Duodenal mucosa (tissue), 2 donors: ENCODE data around the gene TBX6.

Experiments
- H3K27ac ChIP-seq: one replicate; pipeline ENCODE4 v1.7.0; 2013; ENCODE audit warnings: low read depth, low read length
- H3K27me3 ChIP-seq, 2 donors: one replicate each; pipeline ENCODE4 v1.7.0; 2013; ENCODE audit warnings: low read length in 2 of 2, control low read depth in 1 of 2; ENCODE audit not compliant: insufficient read depth in 2 of 2, control insufficient read depth in 1 of 2
- H3K36me3 ChIP-seq, 2 donors: one replicate each; pipeline ENCODE4 v1.7.0; 2013; ENCODE audit warnings: low read length in 2 of 2, control low read depth in 1 of 2; ENCODE audit not compliant: insufficient read depth in 2 of 2, control insufficient read depth in 1 of 2
- H3K4me1 ChIP-seq, 2 donors: one replicate each; pipeline ENCODE4 v1.7.0; 2013; ENCODE audit warnings: low read length in 2 of 2, control low read depth in 1 of 2; ENCODE audit not compliant: insufficient read depth in 2 of 2, control insufficient read depth in 1 of 2
- H3K4me3 ChIP-seq, 2 donors: one replicate each; pipeline ENCODE4 v1.7.0; 2013; ENCODE audit warnings: low read length in 2 of 2, low read depth in 1 of 2
- H3K9ac ChIP-seq, 2 donors: one replicate each; pipeline ENCODE4 v1.7.0; 2013; ENCODE audit warnings: low read length in 2 of 2, low read depth in 1 of 2
- H3K9me3 ChIP-seq, 2 donors: one replicate each; pipeline ENCODE4 v1.7.0; 2013; ENCODE audit warnings: low read length in 2 of 2, control low read depth in 1 of 2; ENCODE audit not compliant: control insufficient read depth in 1 of 2

TBX6 gene

DNA sequence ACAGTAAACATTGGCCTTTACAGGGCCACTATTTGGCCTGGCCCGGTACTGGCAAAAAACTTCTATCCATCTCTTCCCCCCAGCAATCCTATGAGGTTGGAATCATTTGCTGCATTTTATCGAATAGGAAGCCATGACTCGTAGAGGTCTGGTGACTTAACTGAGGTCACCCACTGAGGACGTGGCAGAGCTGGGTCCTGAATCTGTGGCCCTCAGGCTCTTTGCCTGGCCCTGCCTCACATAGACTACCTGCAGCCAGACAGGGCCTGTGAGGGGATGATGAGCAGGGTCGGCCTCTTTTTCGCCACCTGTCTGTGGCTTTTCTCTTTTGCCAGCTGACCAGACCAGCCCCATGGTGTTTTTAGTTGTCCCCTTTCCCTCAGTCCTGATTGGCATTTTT, 14.1 kb downstream of the TBX6 start:
- Histone ChIP-seq H3K36me3 (peaks cover 16 to 45% of the 10 kb centered on the region in 2 donors), H3K9me3 (no peaks in the 10 kb centered on the region), H3K4me1 (peaks cover 26 to 29% of the 10 kb centered on the region in 2 donors), H3K27me3 (no peaks in the 10 kb centered on the region), H3K4me3 (peak overlapping the region; percentile 76 to 94), H3K9ac (peak overlapping the region; percentile 38 to 86), H3K27ac (no peak overlapping the region)

GRCh38 chr16:30076276-30076791, 15.4 kb downstream of the TBX6 start:
- Histone ChIP-seq H3K27me3 (no peaks in the 10 kb centered on the region), H3K27ac (peak overlapping the region; percentile 83), H3K9me3 (no peaks in the 10 kb centered on the region), H3K9ac (peak overlapping the region; percentile 86 to 94), H3K4me1 (peaks cover 26 to 29% of the 10 kb centered on the region in 2 donors), H3K36me3 (peaks cover 16 to 47% of the 10 kb centered on the region in 2 donors), H3K4me3 (peak overlapping the region; percentile 76 to 94)

DNA sequence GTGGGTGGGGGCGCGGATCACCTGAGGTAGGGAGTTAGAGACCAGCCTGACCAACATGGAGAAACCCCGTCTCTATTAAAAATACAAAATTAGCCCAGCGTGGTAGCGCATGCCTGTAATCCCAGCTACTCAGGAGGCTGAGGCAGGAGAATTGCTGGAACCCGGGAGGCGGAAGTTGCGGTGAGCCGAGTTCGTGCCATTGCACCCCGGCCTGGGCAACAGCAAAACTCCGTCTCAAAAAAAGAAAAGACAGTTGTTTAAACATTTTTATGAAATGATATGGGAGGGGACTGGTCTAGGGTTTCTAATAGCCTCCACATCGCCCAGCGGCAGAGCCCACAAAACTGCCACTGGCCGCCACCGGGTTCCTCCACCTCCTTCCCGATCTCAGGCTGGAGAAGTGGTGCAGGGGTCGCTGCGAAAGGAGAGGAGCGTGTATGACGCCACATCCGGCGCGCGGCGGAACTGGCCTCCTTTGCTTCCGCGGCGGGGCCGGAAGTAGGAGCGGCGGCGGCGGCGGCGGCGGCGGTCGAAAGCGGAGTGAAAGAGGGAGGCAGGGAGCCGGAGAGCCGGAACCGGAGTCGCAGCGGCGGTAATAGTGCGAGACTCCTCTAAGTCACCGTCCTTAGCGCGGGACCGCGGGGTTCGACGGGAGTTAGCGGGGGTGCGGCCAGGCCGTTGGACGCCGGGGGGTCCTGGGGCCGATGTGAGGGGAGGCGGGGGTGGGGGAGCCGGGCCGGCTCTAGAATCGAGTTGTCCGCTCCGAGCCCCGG, 16.0 kb downstream of the TBX6 start, which contains the start of gene PPP4C:
Gene PPP4C (plus strand): TSS at position 492 of the 773 bp plus-strand sequence. CDS start 384 bp downstream, outside the sequence.
- H3K4me1 ChIP-seq: peaks cover 22 to 29% of the 10 kb centered on the region in 2 donors
- no peaks in the 10 kb centered on the region for H3K27me3 ChIP-seq
- H3K36me3 ChIP-seq: peaks cover 17 to 47% of the 10 kb centered on the region in 2 donors

GRCh38 chr16:30070490-30070889, 21.2 kb downstream of the TBX6 start:
- peaks cover 33 to 55% of the 10 kb centered on the region in 2 donors for H3K36me3 ChIP-seq
- H3K27ac ChIP-seq: no peak overlapping the region
- no peak overlapping the region for H3K4me3 ChIP-seq
- H3K9ac ChIP-seq: no peak overlapping the region
- peaks cover 22 to 27% of the 10 kb centered on the region in 2 donors for H3K4me1 ChIP-seq
- H3K27me3 ChIP-seq: no peaks in the 10 kb centered on the region
- no peaks in the 10 kb centered on the region for H3K9me3 ChIP-seq

More for the DNA sequence above, 16.0 kb downstream of the TBX6 start, which contains the start of gene PPP4C:
- Histone ChIP-seq H3K9me3 (no peaks in the 10 kb centered on the region), H3K4me3 (peak within 1 kb of the TSS; percentile 76 to 94), H3K27ac (peak within 1 kb of the TSS; percentile 83), H3K9ac (peak within 1 kb of the TSS; percentile 86 to 94)

DNA sequence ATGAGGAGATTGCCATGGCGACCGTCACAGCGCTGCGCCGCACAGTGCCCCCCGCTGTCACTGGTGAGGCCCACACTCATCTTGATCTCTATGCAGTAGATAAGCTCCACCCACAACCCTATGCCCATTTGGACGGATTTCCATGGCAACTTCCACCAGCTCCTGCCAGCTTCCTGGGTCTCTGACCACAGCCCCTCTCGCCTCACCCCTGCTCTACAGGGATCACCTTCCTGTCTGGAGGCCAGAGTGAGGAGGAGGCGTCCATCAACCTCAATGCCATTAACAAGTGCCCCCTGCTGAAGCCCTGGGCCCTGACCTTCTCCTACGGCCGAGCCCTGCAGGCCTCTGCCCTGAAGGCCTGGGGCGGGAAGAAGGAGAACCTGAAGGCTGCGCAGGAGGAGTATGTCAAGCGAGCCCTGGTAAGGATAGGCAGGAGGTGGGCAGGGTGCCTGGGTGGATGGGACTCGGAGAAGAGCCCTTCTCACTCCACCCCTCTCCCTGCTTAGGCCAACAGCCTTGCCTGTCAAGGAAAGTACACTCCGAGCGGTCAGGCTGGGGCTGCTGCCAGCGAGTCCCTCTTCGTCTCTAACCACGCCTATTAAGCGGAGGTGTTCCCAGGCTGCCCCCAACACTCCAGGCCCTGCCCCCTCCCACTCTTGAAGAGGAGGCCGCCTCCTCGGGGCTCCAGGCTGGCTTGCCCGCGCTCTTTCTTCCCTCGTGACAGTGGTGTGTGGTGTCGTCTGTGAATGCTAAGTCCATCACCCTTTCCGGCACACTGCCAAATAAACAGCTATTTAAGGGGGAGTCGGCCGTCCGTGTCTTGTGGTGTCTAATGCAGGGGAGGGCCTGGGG, 21.9 kb downstream of the TBX6 start:
- Histone ChIP-seq H3K27me3 (no peaks in the 10 kb centered on the region), H3K4me3 (no peak overlapping the region), H3K4me1 (peaks cover 22 to 27% of the 10 kb centered on the region in 2 donors), H3K36me3 (peaks cover 33 to 55% of the 10 kb centered on the region in 2 donors), H3K9ac (no peak overlapping the region), H3K9me3 (no peaks in the 10 kb centered on the region), H3K27ac (no peak overlapping the region)

DNA sequence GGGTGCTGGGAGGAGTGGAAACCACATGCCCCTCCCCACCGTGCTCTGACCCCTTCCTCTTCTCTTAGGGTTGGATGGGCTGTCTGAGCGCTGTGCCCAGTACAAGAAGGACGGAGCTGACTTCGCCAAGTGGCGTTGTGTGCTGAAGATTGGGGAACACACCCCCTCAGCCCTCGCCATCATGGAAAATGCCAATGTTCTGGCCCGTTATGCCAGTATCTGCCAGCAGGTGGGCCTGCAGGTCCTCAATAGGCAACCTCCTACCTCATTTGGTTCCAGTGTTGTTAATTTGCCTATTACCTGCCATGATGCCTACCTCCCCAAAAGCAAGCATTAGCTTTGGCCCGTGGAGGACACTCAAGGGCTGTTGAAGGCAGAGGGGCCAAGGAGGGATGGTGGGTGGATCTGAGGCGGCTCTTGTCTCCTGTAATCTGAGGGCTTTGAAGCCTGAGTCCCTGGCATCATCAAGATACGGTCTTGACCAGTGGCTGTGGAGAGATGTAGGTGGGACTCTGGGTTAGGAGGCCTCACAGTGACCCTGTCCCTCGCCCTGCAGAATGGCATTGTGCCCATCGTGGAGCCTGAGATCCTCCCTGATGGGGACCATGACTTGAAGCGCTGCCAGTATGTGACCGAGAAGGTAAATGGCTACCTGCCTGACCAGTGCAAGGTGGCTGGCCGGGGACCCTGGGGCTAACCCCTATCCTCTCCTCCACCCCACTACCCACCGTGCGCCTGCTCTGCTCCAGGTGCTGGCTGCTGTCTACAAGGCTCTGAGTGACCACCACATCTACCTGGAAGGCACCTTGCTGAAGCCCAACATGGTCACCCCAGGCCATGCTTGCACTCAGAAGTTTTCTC, 22.7 kb downstream of the TBX6 start:
- Histone ChIP-seq H3K9me3 (no peaks in the 10 kb centered on the region), H3K27ac (no peak overlapping the region), H3K9ac (no peak overlapping the region), H3K4me1 (peaks cover 28 to 33% of the 10 kb centered on the region in 2 donors), H3K36me3 (peaks cover 33 to 55% of the 10 kb centered on the region in 2 donors), H3K4me3 (no peak overlapping the region), H3K27me3 (no peaks in the 10 kb centered on the region)

- H3K36me3 ChIP-seq: peaks cover 33 to 55% of the 10 kb centered on the region in 2 donors
- H3K27ac ChIP-seq: no peak overlapping the region
- H3K27me3 ChIP-seq: no peaks in the 10 kb centered on the region
- no peaks in the 10 kb centered on the region for H3K9me3 ChIP-seq
- H3K4me1 ChIP-seq: peaks cover 34 to 40% of the 10 kb centered on the region in 2 donors
- no peak overlapping the region for H3K9ac ChIP-seq
- H3K4me3 ChIP-seq: no peak overlapping the region
Observed at GRCh38 chr16:30068333-30068732, 23.4 kb downstream of the TBX6 start.

- peaks cover 35 to 43% of the 10 kb centered on the region in 2 donors for H3K4me1 ChIP-seq
- peak overlapping the region; percentile 82 to 95 for H3K4me3 ChIP-seq
- peak overlapping the region; percentile 99 to 100 for H3K9ac ChIP-seq
- no peaks in the 10 kb centered on the region for H3K9me3 ChIP-seq
- H3K36me3 ChIP-seq: peaks cover 33 to 55% of the 10 kb centered on the region in 2 donors
- H3K27me3 ChIP-seq: no peaks in the 10 kb centered on the region
- no peak overlapping the region for H3K27ac ChIP-seq
Observed at GRCh38 chr16:30067584-30067916, 24.2 kb downstream of the TBX6 start.

GRCh38 chr16:30066761-30067583, 24.8 kb downstream of the TBX6 start:
- H3K9me3 ChIP-seq: no peaks in the 10 kb centered on the region
- H3K27ac ChIP-seq: peak overlapping the region; percentile 100
- H3K4me1 ChIP-seq: peaks cover 35 to 43% of the 10 kb centered on the region in 2 donors
- H3K9ac ChIP-seq: peak overlapping the region; percentile 99 to 100
- H3K27me3 ChIP-seq: no peaks in the 10 kb centered on the region
- H3K4me3 ChIP-seq: peak overlapping the region; percentile 82 to 95
- H3K36me3 ChIP-seq: peaks cover 33 to 50% of the 10 kb centered on the region in 2 donors
